HEK293 (cell line): Measurements from ENCODE around the gene RPP38.
A peak's percentile ranks its signal among the peaks of the same experiment; 100 is the strongest.

Source experiments
- MEIS1 ChIP-seq: sonication (generic); formaldehyde crosslinking; IDR thresholded peaks from 2 replicates; pipeline ENCODE4 v1.8.1; 2022; ENCODE audit warnings: missing genetic modification reagents, mild to moderate bottlenecking, borderline replicate concordance
- SCRT1 ChIP-seq: fragments of 450-650 bp; formaldehyde crosslinking; IDR thresholded peaks from 2 replicates; pipeline ENCODE4 v1.5.1; 2016; ENCODE audit warnings: missing biosample characterization, missing genetic modification characterization, borderline replicate concordance
- SP7 ChIP-seq: fragments of 450-650 bp; formaldehyde crosslinking; IDR thresholded peaks from 2 replicates; pipeline ENCODE4 v1.5.1; 2016; ENCODE audit warnings: missing biosample characterization, missing genetic modification characterization
- WT1 ChIP-seq: fragments of 450-650 bp; formaldehyde crosslinking; IDR thresholded peaks from 2 replicates; pipeline ENCODE4 v1.5.1; 2016; ENCODE audit warnings: missing biosample characterization, missing genetic modification characterization
- ZBTB6 ChIP-seq: fragments of 450-650 bp; formaldehyde crosslinking; IDR thresholded peaks from 2 replicates; pipeline ENCODE4 v1.5.1; 2017; ENCODE audit warnings: missing biosample characterization, missing genetic modification characterization
- ZBTB7A ChIP-seq: fragments of 450-650 bp; formaldehyde crosslinking; IDR thresholded peaks from 2 replicates; pipeline ENCODE4 v1.5.1; 2016; ENCODE audit warnings: low read depth, missing biosample characterization, missing genetic modification characterization
- ZFP41 ChIP-seq: fragments of 450-650 bp; formaldehyde crosslinking; IDR thresholded peaks from 2 replicates; pipeline ENCODE4 v1.5.1; 2016; ENCODE audit warnings: missing biosample characterization, missing genetic modification characterization, borderline replicate concordance
- ZNF140 ChIP-seq: fragments of 450-650 bp; formaldehyde crosslinking; IDR thresholded peaks from 2 replicates; pipeline ENCODE4 v1.5.1; 2016; ENCODE audit warnings: missing biosample characterization, missing genetic modification characterization
- ZNF184 ChIP-seq: fragments of 450-650 bp; IDR thresholded peaks from 2 replicates; pipeline ENCODE4 v1.5.1; 2018; ENCODE audit warnings: missing biosample characterization, mild to moderate bottlenecking, missing genetic modification characterization
- ZNF2 ChIP-seq: fragments of 450-650 bp; formaldehyde crosslinking; IDR thresholded peaks from 2 replicates; pipeline ENCODE4 v1.5.1; 2016; ENCODE audit warnings: missing biosample characterization, missing genetic modification characterization
- ZNF223 ChIP-seq: fragments of 450-650 bp; formaldehyde crosslinking; IDR thresholded peaks from 2 replicates; pipeline ENCODE4 v1.5.1; 2016; ENCODE audit warnings: missing biosample characterization, missing genetic modification characterization
- ZNF26 ChIP-seq: fragments of 450-650 bp; formaldehyde crosslinking; IDR thresholded peaks from 2 replicates; pipeline ENCODE4 v1.5.1; 2016; ENCODE audit warnings: missing biosample characterization, missing genetic modification characterization
- ZNF266 ChIP-seq: fragments of 450-650 bp; formaldehyde crosslinking; IDR thresholded peaks from 2 replicates; pipeline ENCODE4 v1.5.1; 2016; ENCODE audit warnings: missing biosample characterization, missing genetic modification characterization, low read depth
- ZNF274 ChIP-seq, 2 experiments: fragments of 200-500 bp in 1 of 2; fragments of 450-650 bp in 1 of 2; sonication (Bioruptor generic) in 1 of 2; formaldehyde crosslinking in 1 of 2; IDR thresholded peaks; 2 replicates each; pipeline versions ENCODE4 v1.5.1 to v1.6.1; 2014 to 2016; ENCODE audit warnings: borderline replicate concordance in 1 of 2, inconsistent platforms in 1 of 2, low read length in 1 of 2, missing biosample characterization in 1 of 2, missing genetic modification characterization in 1 of 2
- ZNF280D ChIP-seq: fragments of 450-650 bp; formaldehyde crosslinking; IDR thresholded peaks from 2 replicates; pipeline ENCODE4 v1.5.1; 2016; ENCODE audit warnings: missing biosample characterization, missing genetic modification characterization
- ZNF366 ChIP-seq: fragments of 450-650 bp; formaldehyde crosslinking; conservative IDR thresholded peaks from 2 replicates; pipeline ENCODE4 v1.5.1; 2016; ENCODE audit warnings: missing biosample characterization, missing genetic modification characterization
- ZNF394 ChIP-seq: fragments of 450-650 bp; formaldehyde crosslinking; IDR thresholded peaks from 2 replicates; pipeline ENCODE4 v1.5.1; 2016; ENCODE audit warnings: missing biosample characterization, missing genetic modification characterization, mild to moderate bottlenecking, moderate library complexity, borderline replicate concordance
- ZNF433 ChIP-seq: fragments of 450-650 bp; formaldehyde crosslinking; IDR thresholded peaks from 2 replicates; pipeline ENCODE4 v1.5.1; 2016; ENCODE audit warnings: missing biosample characterization, missing genetic modification characterization, low read depth
- ZNF513 ChIP-seq: fragments of 450-650 bp; IDR thresholded peaks from 2 replicates; pipeline ENCODE4 v1.5.1; 2018; ENCODE audit warnings: missing biosample characterization, missing genetic modification characterization
- ZNF521 ChIP-seq: fragments of 450-650 bp; formaldehyde crosslinking; IDR thresholded peaks from 2 replicates; pipeline ENCODE4 v1.5.1; 2017; ENCODE audit warnings: missing biosample characterization, mild to moderate bottlenecking, missing genetic modification characterization
- ZNF580 ChIP-seq: fragments of 450-650 bp; formaldehyde crosslinking; IDR thresholded peaks from 2 replicates; pipeline ENCODE4 v1.5.1; 2016; ENCODE audit warnings: missing biosample characterization, missing genetic modification characterization
- ZNF596 ChIP-seq: fragments of 450-650 bp; IDR thresholded peaks from 2 replicates; pipeline ENCODE4 v1.5.0; 2018; ENCODE audit warnings: missing biosample characterization, mild to moderate bottlenecking, missing genetic modification characterization, moderate library complexity
- ZNF621 ChIP-seq: fragments of 450-650 bp; formaldehyde crosslinking; IDR thresholded peaks from 2 replicates; pipeline ENCODE4 v1.5.1; 2017; ENCODE audit warnings: missing biosample characterization, missing genetic modification characterization
- ZNF624 ChIP-seq: fragments of 450-650 bp; formaldehyde crosslinking; IDR thresholded peaks from 2 replicates; pipeline ENCODE4 v1.5.1; 2017; ENCODE audit warnings: missing biosample characterization, missing genetic modification characterization
- ZNF660 ChIP-seq: fragments of 450-650 bp; IDR thresholded peaks from 2 replicates; pipeline ENCODE4 v1.5.1; 2018; ENCODE audit warnings: missing biosample characterization, mild to moderate bottlenecking, missing genetic modification characterization
- ZNF76 ChIP-seq: fragments of 450-650 bp; formaldehyde crosslinking; IDR thresholded peaks from 2 replicates; pipeline ENCODE4; 2016; ENCODE audit warnings: low read depth, missing biosample characterization, missing genetic modification characterization, borderline replicate concordance
- ZNF777 ChIP-seq: fragments of 450-650 bp; formaldehyde crosslinking; IDR thresholded peaks from 2 replicates; pipeline ENCODE4 v1.5.1; 2017; ENCODE audit warnings: missing biosample characterization, missing genetic modification characterization, borderline replicate concordance
- ZSCAN16 ChIP-seq: fragments of 450-650 bp; formaldehyde crosslinking; IDR thresholded peaks from 2 replicates; pipeline ENCODE4 v1.5.1; 2016; ENCODE audit warnings: missing biosample characterization, missing genetic modification characterization
- ZSCAN18 ChIP-seq: fragments of 450-650 bp; formaldehyde crosslinking; IDR thresholded peaks from 2 replicates; pipeline ENCODE4 v1.5.1; 2016; ENCODE audit warnings: missing biosample characterization, missing genetic modification characterization
- ZSCAN30 ChIP-seq: fragments of 450-650 bp; IDR thresholded peaks from 2 replicates; pipeline ENCODE4 v1.5.1; 2018; ENCODE audit warnings: missing biosample characterization, mild to moderate bottlenecking, missing genetic modification characterization, moderate library complexity

RPP38 gene

GRCh38 chr10:15088428-15089261 is 8.5 kb upstream of the RPP38 start, which contains the start of gene ACBD7 (continued):
- no peak for TF ChIP-seq ZNF280D
- TF ChIP-seq ZNF274 (IDR thresholded peaks at IDR 0.05; ENCODE audit: low read length): no peak
- no peak for TF ChIP-seq ZNF274 (tag by site-specific recombination; IDR thresholded peaks at IDR 0.05; ENCODE audit: borderline replicate concordance)
- TF ChIP-seq ZNF596 (tag by site-specific recombination): peak; percentile 86
- no peak for TF ChIP-seq ZBTB6 (tag by site-specific recombination)
- TF ChIP-seq ZNF140 (tag by site-specific recombination): no peak
- TF ChIP-seq ZNF366: peak; percentile 77
- no peak for TF ChIP-seq ZNF624 (tag by site-specific recombination)
- TF ChIP-seq ZSCAN30 (tag by site-specific recombination): peak; percentile 52; the same call in 1 of the 2 replicates
- TF ChIP-seq ZNF26 (tag by site-specific recombination): no peak
- peak; percentile 76 for TF ChIP-seq SP7 (tag by site-specific recombination)
- no peak for TF ChIP-seq ZNF223 (tag by site-specific recombination)
- TF ChIP-seq ZBTB7A (tag by site-specific recombination): peak; percentile 88
- TF ChIP-seq ZNF660 (tag by site-specific recombination): peak; percentile 33; the same call in 1 of the 2 replicates
- TF ChIP-seq ZNF777 (tag by site-specific recombination): no peak
- TF ChIP-seq ZNF76: peak; percentile 61; the same call in 1 of the 2 replicates
- peak; percentile 91; the same call in 1 of the 2 replicates for TF ChIP-seq ZNF2 (tag by site-specific recombination)
- TF ChIP-seq ZNF580: no peak
- no peak for TF ChIP-seq ZNF266 (tag by site-specific recombination)
- no peak for TF ChIP-seq ZNF184 (tag by site-specific recombination)
- TF ChIP-seq MEIS1: no peak
- no peak for TF ChIP-seq ZSCAN18 (tag by site-specific recombination)
- peak; percentile 78 for TF ChIP-seq ZNF394 (tag by site-specific recombination)
- TF ChIP-seq ZNF621: no peak
- TF ChIP-seq ZNF521 (tag by site-specific recombination): no peak
- no peak for TF ChIP-seq ZNF433 (tag by site-specific recombination)
- TF ChIP-seq SCRT1 (tag by site-specific recombination): no peak
- TF ChIP-seq WT1 (tag by site-specific recombination): no peak
- no peak for TF ChIP-seq ZSCAN16
- no peak for TF ChIP-seq ZNF513 (tag by site-specific recombination)
- TF ChIP-seq ZFP41 (tag by site-specific recombination): 0 out of 2 replicates have a peak, but pooled peaks have one; percentile 29
